ENCODE data around the gene VSIG10. TPM values are rescaled to one million over a fixed set of nuclear protein-coding genes. Genes with fewer than 3 reads are reported as not detected.

Gene VSIG10
- total RNA-seq, 4 donors from 2014 or later = 9.3 to 22.1 (median 17.0) TPM

GRCh38 chr12:118020036-118020435 is 83.8 kb downstream of the VSIG10 start:
- in situ Hi-C loops (cut with MboI; ENCODE audit: low sequenced_read_pairs in 4 of 4) = no loop called here
- no peaks in the 10 kb centered on the region for H3K9me3 ChIP-seq
- no peak for TF ChIP-seq POLR2A (IDR thresholded peaks at IDR 0.05)
- no peak for TF ChIP-seq CTCF (IDR thresholded peaks at IDR 0.05 in 4 of 5, conservative IDR thresholded peaks at IDR 0.05 in 1 of 5)
- intact Hi-C loops (cut with DNase I; ENCODE audit: low total_unique reads) = no loop called here
- H3K4me3 ChIP-seq = no peak overlapping the region
- no peak for DNase-seq
- no peak for ATAC-seq
- no peak overlapping the region for H3K27ac ChIP-seq
- H3K4me1 ChIP-seq = peaks cover 11 to 12% of the 10 kb centered on the region in 2 donors
- H3K36me3 ChIP-seq = peaks cover 0 to 30% of the 10 kb centered on the region in 2 donors
- no peaks in the 10 kb centered on the region for H3K27me3 ChIP-seq

- in situ Hi-C loops (cut with MboI; ENCODE audit: low sequenced_read_pairs in 4 of 4) = no loop called here
- no peak overlapping the region for H3K4me3 ChIP-seq
- no peak for ATAC-seq
- H3K4me1 ChIP-seq = peaks cover 11 to 12% of the 10 kb centered on the region in 2 donors
- intact Hi-C loops (cut with DNase I; ENCODE audit: low total_unique reads) = loop anchor here (2.0 to 10.0 kb wide), 3 partner anchors 35 to 87 kb away; partner anchors contain the start of genes VSIG10 and WSB2
- H3K27ac ChIP-seq = no peak overlapping the region
- peaks cover 0 to 28% of the 10 kb centered on the region in 2 donors for H3K36me3 ChIP-seq
- H3K9me3 ChIP-seq = no peaks in the 10 kb centered on the region
- no peak for DNase-seq
- no peaks in the 10 kb centered on the region for H3K27me3 ChIP-seq
- TF ChIP-seq POLR2A (IDR thresholded peaks at IDR 0.05) (no peak), CTCF (IDR thresholded peaks at IDR 0.05 in 4 of 5, conservative IDR thresholded peaks at IDR 0.05 in 1 of 5) (no peak)
These were observed 85.9 kb downstream of the VSIG10 start for GRCh38 chr12:118017926-118018325.

GRCh38 chr12:118016424-118017264 is 87.2 kb downstream of the VSIG10 start, which contains the start of gene RFC5:
RFC5 (plus strand) TSS chr12:118016703; CDS start chr12:118016828, 125 bp downstream.
- TF ChIP-seq POLR2A (IDR thresholded peaks at IDR 0.05) (no peak), CTCF (IDR thresholded peaks at IDR 0.05 in 4 of 5, conservative IDR thresholded peaks at IDR 0.05 in 1 of 5) (no peak)
- no peaks in the 10 kb centered on the region for H3K9me3 ChIP-seq
- H3K4me1 ChIP-seq = peaks cover 11 to 12% of the 10 kb centered on the region in 2 donors
- peak within 1 kb of the TSS; percentile 49 to 73 (median 60) for H3K27ac ChIP-seq
- in situ Hi-C loops (cut with MboI; ENCODE audit: low sequenced_read_pairs in 4 of 4) (no loop called here), intact Hi-C loops (cut with DNase I; ENCODE audit: low total_unique reads) (loop anchor here (2.0 to 10.0 kb wide), 3 partner anchors 36 to 88 kb away; partner anchors contain the start of genes VSIG10 and WSB2)
- no peaks in the 10 kb centered on the region for H3K27me3 ChIP-seq
- peak; percentile 94 to 96 for DNase-seq
- peaks cover 0 to 16% of the 10 kb centered on the region in 2 donors for H3K36me3 ChIP-seq
- ATAC-seq = peak; percentile 96 to 98
- H3K4me3 ChIP-seq = peak within 1 kb of the TSS; percentile 81 to 97 (median 92)

- ATAC-seq (peak in 1 of 2 donors; percentile 6), DNase-seq (no peak)
- Histone ChIP-seq H3K4me1 (peaks cover 11 to 12% of the 10 kb centered on the region in 2 donors), H3K27ac (peak overlapping the region in 1 of 4 donors; percentile 73), H3K27me3 (no peaks in the 10 kb centered on the region), H3K9me3 (no peaks in the 10 kb centered on the region), H3K4me3 (peak overlapping the region; percentile 81 to 97 (median 92)), H3K36me3 (peaks cover 0 to 11% of the 10 kb centered on the region in 2 donors)
- intact Hi-C loops (cut with DNase I; ENCODE audit: low total_unique reads) = loop anchor here (2.0 to 10.0 kb wide), 3 partner anchors 37 to 89 kb away; partner anchors contain the start of genes VSIG10 and WSB2
- in situ Hi-C loops (cut with MboI; ENCODE audit: low sequenced_read_pairs in 4 of 4) = no loop called here
- TF ChIP-seq CTCF (IDR thresholded peaks at IDR 0.05 in 4 of 5, conservative IDR thresholded peaks at IDR 0.05 in 1 of 5) = no peak
- no peak for TF ChIP-seq POLR2A (IDR thresholded peaks at IDR 0.05)
These were observed 87.9 kb downstream of the VSIG10 start for GRCh38 chr12:118015944-118016343.

All from gastrocnemius medialis (tissue), 4 donors.